Central memory CD4-positive, alpha-beta T cell (primary cell): Measurements from ENCODE around the gene RNF26.
"Not testable (repeated sequence)": the region's sequence is repeated elsewhere in the genome, so short reads cannot be mapped to it uniquely, and the experiment has no call there.

Source experiments
- DNase-seq: peaks from one replicate; pipeline ENCODE4 v3.0.0; 2022

RNF26 gene

GRCh38 chr11:119371778-119372182, 37.5 kb downstream of the RNF26 start:
- no peak for DNase-seq

DNA sequence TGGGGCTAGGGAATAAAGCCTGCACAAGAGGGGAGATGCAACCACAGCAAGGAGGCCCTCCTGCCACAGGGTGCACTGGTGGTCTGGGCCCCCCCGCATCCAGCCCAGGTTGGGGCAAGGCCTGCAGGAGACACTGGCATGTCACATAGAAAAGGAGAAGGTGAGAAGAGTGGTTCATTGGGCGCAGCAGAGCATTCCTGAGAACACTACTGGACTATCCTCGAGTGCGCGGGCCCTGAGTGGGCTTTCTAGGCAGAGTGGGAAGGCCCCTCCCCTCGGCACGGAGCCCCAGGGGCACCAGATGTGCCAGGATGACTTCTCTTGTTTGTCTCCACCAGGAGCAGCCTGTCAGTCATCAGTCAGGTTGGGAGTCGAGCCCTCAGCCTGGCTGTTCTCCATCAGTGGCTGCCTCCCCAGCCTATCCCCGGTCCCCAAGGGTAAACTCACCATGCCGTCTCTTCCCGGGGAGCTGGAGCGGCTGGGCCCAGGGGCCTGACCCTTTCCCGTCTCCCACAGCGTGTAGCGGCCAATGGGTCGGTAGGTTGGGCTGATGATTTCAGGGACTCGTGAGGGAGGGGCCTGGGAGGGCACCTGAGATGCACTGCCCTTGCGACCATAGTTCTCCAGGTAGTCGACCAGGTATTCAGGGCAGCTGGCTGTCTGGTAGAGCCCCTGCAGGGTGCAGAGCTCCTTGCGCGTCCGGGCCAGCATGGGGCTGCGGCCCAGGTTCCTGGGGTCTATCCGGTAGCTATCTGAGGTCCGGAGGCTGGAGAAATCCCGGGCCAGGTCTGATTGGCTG, 38.1 kb downstream of the RNF26 start:
- no peak for DNase-seq

DNA sequence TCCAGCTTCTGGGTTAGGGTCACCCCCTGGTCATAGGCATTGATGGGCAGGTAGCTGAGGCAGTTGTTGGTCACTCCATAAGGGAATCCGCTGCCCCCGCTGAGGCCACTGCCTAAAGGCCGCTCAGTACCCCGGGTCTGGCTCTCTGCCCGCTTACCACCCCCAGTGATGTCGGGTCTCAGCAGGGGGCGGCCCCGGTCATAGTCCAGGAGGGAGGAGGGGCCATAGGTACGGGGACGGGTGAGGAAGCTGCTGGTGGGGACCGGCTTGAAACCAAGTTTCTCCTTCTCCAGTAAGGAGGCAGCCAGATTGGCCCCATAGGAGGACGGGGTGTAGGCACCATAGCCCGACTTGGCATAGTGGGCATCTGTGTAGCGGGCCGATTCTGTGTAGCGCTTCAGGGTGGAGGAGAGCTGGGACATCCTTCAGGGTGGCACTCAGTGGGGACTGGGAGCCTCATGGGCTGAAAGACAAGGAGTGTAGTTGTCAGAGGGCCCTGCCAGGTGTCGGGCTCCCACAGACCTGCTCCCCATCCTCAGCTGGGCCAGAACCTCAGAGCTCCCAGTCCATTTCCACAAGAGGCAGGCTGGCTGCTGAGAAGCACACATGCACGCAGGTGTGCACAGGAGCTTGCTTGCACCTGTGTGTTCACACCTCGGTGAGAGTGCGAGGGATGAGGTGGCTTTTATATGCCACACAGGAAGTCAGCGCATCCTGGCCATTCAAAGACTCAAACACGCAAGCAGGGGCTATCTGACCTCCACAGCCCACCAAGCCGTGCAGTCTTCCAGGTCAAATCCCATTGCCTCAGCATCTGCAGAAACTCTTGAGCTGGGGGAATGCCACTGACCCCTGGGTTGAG, 39.0 kb downstream of the RNF26 start:
- no peak for DNase-seq

GRCh38 chr11:119373921-119374631, 39.7 kb downstream of the RNF26 start:
- DNase-seq, result peak; percentile 29

GRCh38 chr11:119374632-119375336, 40.5 kb downstream of the RNF26 start:
- no peak for DNase-seq

DNA sequence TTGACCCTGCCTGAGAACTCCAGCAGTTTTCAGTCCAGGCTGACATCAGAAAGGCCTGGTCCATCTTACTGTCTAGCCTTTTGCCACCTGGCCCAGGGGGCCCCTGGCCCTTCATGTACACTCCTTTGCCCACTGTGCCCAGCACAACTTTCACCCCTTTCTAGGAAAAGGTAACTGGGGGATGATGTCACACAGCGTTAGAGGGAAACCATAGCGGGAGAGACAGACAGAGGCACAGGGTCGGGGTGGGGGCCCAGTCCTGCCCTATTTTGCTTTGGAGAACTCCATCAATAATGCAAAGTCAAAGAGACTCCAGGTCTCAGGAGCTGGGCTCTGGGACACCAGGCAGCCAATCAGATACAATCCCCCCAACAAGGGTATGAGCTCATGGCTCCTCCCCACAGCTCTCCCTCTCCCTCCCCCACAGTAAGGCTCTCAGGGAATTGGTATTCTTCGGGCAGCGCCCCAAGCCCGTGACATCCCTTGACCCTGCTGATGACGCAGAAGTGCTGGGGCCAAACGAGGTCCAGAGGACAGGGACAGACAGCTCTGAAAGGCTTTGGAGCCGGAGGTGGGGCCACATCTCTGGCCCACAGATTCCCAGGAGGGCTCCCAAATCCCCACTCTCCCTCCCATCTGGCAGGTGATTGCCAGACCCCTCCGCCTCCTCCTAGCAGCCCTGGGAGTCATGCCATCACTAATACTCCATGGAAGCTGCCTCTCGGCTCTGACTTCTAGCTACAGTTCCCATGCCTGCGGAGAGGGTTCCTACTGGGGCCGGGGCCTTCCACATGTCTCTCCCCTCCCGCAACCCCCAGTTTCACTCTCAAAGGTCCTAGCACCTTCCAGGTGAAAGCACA, 41.2 kb downstream of the RNF26 start:
- DNase-seq, result no peak

DNA sequence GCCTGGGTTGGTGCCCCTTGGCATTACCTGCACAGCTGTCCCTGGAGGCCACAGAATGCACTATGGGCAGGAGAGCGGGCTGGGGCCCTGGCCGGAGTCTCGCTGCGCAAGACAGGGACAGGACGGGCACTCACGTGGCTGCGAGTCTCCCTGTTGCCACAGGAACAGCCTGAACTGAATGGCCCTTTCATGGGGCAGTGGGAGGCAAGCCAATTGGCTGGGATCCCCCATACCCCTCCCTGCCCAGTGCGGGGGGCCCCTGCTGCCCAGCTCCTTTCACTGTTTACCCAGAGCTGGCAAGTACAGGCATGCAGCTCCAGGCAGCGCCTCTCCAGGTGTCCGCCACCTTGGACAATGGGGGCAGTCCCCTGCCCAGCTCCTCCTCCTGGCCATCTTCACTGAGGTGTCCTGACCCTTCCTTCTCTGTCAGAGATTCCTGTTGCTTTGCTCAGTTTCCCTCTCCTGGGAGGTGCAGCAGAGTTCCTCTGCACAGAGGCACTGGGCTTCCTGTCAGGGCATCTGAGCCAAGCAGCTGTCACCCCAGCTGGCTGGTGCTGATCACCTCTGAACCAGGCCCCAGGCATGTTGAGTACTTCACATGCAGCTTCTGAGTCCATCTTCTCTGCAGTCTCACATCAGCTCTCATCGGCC, 42.0 kb downstream of the RNF26 start:
- no peak for DNase-seq

DNA sequence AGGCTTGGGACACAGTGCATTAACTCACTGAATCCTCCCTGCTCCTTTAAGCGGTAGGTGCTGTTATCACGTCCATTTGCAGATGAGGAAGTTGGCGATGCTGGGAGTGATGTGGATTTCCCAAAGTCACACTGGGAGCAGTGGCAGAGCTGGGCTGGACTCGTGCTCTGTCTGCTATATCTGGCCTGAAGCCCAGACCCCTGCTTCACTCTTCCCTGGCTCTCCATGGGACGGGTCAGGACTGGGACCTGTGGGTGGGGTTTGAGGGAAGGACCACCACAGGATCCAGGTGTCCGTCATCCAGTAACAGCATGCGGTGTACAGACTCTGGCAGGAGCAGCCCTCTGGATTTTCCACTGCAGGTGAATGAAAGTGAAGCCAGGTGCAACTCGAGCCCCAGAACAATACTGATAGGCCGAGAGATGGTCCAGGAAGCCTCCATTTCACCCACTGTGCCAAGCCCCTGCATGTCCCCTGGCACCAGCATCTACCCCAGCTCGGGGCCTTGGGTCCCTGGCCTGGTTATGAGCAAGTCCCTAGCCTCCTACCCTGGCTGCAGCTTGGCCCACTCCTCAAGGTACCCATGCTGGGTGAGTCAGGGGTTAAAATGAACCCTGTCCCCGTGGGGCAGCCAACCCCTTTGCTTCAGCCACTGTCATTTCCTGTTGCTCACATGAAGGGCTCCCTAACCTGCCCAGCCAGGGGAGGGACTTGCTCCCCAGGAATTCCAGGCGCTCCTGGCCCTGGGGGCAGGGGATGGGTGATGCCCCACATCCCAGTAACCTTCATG, 43.0 kb downstream of the RNF26 start:
- DNase-seq, result no peak

GRCh38 chr11:119377961-119378667, 43.8 kb downstream of the RNF26 start:
- DNase-seq, result no peak

DNA sequence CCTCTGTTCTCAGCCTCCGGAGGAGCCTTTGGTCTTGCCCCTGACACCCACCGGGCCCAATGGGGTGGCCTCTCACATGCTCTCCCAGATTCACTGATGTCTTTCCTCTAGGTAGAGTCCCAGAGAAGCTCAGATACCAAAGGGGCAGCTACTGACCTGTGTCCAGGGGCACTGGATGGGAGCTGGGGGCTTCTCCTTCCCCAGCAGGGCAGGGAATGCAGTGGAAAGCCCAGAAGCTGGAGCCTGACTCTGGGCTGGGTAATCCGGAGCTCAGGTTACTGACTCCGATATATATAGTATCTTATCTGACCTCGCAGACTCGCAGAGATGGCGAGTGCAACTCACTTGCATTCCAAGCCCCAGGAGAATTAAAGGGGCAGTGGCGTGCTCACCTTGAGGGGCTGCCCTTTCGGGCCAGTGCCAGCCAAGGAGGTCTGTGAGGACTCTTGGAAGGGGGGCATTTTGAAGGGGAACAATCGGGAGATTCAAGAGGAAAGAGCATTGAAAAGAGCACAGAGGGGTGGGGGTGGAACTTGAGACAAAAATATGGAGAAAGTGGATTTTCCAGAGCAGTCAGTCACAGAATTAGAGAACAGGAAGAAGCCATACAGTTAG, 44.6 kb downstream of the RNF26 start:
- DNase-seq, result no peak

- DNase-seq, result no peak
Measured at GRCh38 chr11:119380160-119380826, 46.0 kb downstream of the RNF26 start.

- no peak for DNase-seq
Measured at GRCh38 chr11:119380827-119381180, 46.5 kb downstream of the RNF26 start.

DNA sequence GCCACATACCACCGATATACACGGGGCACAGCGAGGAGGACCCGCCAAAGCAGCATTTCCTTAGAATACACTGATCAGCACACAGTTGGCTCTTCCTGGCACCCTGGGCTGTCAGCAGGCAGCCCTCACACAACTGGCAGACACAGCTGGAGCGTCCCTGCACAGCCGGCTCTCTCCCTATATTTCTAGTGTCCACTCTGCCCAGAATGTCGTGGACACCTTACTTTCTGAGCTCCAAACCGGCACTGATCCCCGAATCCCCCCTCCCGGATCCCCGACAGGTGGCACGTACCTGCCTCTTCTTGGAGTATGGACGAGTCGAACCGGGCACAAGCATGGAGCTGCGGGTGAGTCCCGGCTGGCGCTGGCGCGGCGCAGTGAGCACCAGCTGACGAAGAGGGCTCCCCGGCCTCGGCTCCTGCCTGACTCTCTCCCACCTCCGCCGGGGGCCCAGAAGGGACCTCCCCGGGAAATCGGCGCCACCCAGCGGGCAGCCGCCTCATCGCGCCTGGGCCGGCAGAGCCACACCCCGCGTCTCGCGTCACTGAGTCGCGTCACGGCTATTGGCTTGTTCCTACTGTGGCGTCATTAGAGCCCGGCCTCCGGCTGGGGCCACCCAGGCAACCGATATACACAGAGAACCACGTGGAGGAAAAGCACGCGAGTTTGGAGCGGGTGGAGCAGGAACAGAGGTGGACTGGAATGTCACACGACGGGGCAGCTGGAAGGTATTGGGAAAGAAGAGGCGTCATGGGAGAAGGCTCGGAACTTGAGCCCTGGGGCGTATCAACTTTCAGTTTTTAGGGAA, 47.1 kb downstream of the RNF26 start, which contains the start of gene USP2:
Gene USP2 (minus strand): TSS at position 510 of the 808 bp plus-strand sequence. CDS start 8,210 bp downstream, outside the sequence.
- DNase-seq, result peak; percentile 97

GRCh38 chr11:119382101-119382500, 47.8 kb downstream of the RNF26 start:
- no peak for DNase-seq

- not testable (repeated sequence) for DNase-seq
Measured at GRCh38 chr11:119382513-119382912, 48.2 kb downstream of the RNF26 start.

GRCh38 chr11:119384332-119384731, 50.0 kb downstream of the RNF26 start:
- DNase-seq, result no peak
